Dendritic cell treated with granulocyte-macrophage colony-stimulating factor and Interleukin-4, amounts not matched to agents 40 ng/mL and 50 ng/mL, for 4 days (primary cell): ENCODE results near the gene CLEC4D.
"Not testable (repeated sequence)": the region's sequence is repeated elsewhere in the genome, so short reads cannot be mapped to it uniquely, and the experiment has no call there.

Experiments used
- H3K27ac Mint-ChIP-seq: one replicate; pipeline ENCODE4 v1.8.0; 2022; ENCODE audit warnings: mild to moderate bottlenecking, mixed read lengths
- H3K27me3 Mint-ChIP-seq: one replicate; pipeline ENCODE4 v1.8.0; 2022; ENCODE audit warnings: mild to moderate bottlenecking, mixed read lengths
- H3K36me3 Mint-ChIP-seq: one replicate; pipeline ENCODE4 v1.8.0; 2022; ENCODE audit warnings: low read depth, mixed read lengths
- H3K4me1 Mint-ChIP-seq: one replicate; pipeline ENCODE4 v1.8.0; 2022; ENCODE audit warnings: low read depth, mixed read lengths
- H3K4me3 Mint-ChIP-seq: one replicate; pipeline ENCODE4 v1.8.0; 2022; ENCODE audit warnings: mild to moderate bottlenecking, moderate library complexity, mixed read lengths
- H3K9me3 Mint-ChIP-seq: one replicate; pipeline ENCODE4 v1.8.0; 2022; ENCODE audit warnings: mixed read lengths
- intact Hi-C: fragments of 100-400 bp; cut with micrococcal nuclease; formaldehyde crosslinking; loops from one replicate; pipeline ENCODE4 v1.15.0; 2022

The CLEC4D gene

DNA sequence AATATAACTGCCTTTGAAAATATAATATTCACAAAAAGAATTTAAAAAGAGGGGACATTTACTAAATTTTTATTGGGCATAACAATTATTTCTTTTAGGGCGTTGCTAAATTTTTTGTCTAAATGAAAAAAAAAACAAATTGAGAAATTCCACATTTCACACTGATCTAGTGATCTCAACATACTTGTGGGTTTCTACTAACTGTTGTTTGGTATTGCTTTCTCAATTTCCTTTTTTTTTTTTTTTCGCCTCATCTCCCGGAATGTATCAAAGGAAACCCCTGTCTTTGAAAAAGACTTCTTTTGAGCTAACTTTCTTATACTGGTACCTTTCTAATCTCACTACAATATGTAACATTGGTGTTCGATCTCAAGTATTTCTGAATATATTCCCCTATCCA, at the start of gene CLEC4D:
TSS of gene CLEC4D (plus strand) at position 248 of the 400 bp plus-strand sequence. CDS start 230 bp downstream, outside the sequence.
- Mint-ChIP-seq H3K4me3 (peak within 1 kb of the TSS; percentile 70), H3K27ac (peak within 1 kb of the TSS; percentile 86), H3K4me1 (peaks cover 54% of the 10 kb centered on the region), H3K9me3 (no peaks in the 10 kb centered on the region), H3K36me3 (no peaks in the 10 kb centered on the region), H3K27me3 (no peaks in the 10 kb centered on the region)
- intact Hi-C loops, result no loop called here

DNA sequence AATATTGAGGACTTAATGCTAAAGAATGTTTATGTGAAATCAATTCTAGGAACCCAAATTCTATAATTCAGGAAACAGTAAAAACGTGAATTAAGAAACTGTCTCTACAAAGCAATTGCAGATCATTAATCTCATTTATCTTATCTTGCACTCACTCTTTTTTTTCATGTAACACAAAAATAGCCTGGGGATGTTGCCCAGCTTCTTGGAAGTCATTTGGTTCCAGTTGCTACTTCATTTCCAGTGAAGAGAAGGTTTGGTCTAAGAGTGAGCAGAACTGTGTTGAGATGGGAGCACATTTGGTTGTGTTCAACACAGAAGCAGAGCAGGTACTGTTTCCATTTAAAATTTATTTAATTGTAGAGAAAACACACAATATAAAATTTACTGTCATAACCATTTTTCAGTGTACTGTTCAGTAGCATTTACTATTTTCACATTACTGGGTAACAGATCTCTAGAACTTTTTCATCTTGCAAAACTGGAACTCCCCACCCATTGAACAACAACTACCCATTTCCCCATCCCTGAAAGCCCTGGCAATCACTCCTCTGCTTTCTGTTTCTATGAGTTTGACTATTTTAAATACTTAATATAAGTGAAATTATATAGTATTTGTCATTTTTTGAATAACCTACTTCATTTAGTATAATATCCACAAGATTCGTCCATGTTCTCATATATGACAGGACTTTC, 47.9 kb upstream of the CLEC4D start:
- H3K27ac Mint-ChIP-seq, result peak overlapping the region; percentile 76
- H3K4me1 Mint-ChIP-seq, result peaks cover 8% of the 10 kb centered on the region
- intact Hi-C loops, result no loop called here
- H3K4me3 Mint-ChIP-seq, result no peak overlapping the region
- H3K36me3 Mint-ChIP-seq, result no peaks in the 10 kb centered on the region
- no peaks in the 10 kb centered on the region for H3K27me3 Mint-ChIP-seq
- peaks cover 16% of the 10 kb centered on the region for H3K9me3 Mint-ChIP-seq

DNA sequence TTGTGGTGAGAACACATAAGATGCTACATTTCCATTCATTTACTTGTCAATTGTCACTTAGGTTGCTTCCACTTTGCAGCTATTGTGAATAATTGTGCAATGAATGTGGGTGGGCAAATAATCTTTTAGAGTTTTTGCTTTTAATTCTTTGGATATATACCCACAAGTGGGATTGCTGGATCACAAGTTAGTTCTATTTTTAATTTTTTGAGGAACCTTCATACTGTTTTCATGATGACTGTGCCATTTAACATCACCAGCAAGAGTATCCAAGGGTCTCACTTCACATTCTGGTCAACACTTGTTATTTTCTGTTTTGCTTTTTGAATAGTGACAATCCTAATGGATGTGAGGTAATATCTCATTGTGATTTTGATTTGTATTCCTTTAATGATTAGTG, 47.1 kb upstream of the CLEC4D start:
- peak overlapping the region; percentile 76 for H3K27ac Mint-ChIP-seq
- H3K36me3 Mint-ChIP-seq, result no peaks in the 10 kb centered on the region
- H3K4me1 Mint-ChIP-seq, result peaks cover 8% of the 10 kb centered on the region
- H3K27me3 Mint-ChIP-seq, result no peaks in the 10 kb centered on the region
- intact Hi-C loops, result no loop called here
- peak overlapping the region; percentile 60 for H3K4me3 Mint-ChIP-seq
- H3K9me3 Mint-ChIP-seq, result peaks cover 13% of the 10 kb centered on the region

DNA sequence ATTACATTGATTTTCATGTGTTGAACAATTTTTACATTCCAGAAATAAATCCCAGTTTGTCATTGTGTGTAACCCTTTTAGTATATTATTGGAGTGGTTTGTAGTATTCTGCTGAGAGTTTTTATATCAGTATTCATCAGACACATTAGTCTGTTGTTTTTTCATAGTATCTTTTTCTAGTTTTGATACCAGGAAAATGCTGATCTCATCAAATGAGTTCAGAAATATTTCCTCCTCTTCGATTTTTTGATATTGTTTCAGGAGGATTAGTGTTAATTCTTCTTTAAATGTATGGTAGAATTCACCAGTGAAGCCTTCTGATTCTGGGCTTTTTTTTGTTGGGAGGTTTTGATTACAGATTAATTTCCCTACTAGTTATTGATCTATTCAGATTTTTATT, 42.2 kb upstream of the CLEC4D start:
- Mint-ChIP-seq H3K27me3 (no peaks in the 10 kb centered on the region), H3K4me1 (peaks cover 14% of the 10 kb centered on the region), H3K36me3 (no peaks in the 10 kb centered on the region), H3K27ac (no peak overlapping the region), H3K4me3 (no peak overlapping the region), H3K9me3 (peaks cover 13% of the 10 kb centered on the region)
- intact Hi-C loops, result no loop called here

DNA sequence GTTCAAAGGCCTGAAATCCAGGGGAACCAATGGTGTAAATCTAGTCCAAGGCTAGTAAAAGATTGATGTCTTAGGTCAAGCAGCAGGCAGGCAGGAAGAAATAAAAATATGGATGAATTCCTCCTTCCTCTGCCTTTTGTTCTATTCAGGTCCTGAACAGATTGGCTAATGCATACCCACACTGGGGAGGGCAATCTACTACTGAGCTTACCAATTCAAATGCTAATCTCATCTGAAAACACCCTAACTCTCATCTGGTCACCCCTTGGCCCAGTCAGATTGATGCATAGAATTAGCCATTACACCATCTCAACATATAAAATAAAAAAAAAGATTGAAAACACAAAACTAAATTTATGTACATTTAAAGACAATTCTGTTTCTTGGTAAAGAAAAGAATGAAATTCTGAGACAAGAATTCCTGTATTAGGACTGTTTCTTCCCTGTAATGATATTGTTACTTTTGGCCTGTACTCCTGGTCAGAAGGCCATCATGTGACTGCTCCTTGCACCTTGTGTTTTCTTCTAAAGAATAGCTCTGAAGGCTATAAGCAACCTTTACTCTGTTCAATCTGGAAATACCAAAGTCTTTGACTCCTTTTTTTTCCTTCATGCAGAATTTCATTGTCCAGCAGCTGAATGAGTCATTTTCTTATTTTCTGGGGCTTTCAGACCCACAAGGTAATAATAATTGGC, 37.6 kb upstream of the CLEC4D start:
- intact Hi-C loops, result no loop called here
- H3K27ac Mint-ChIP-seq, result no peak overlapping the region
- H3K36me3 Mint-ChIP-seq, result peaks cover 4% of the 10 kb centered on the region
- H3K9me3 Mint-ChIP-seq, result no peaks in the 10 kb centered on the region
- no peaks in the 10 kb centered on the region for H3K27me3 Mint-ChIP-seq
- no peak overlapping the region for H3K4me3 Mint-ChIP-seq
- H3K4me1 Mint-ChIP-seq, result peaks cover 7% of the 10 kb centered on the region

DNA sequence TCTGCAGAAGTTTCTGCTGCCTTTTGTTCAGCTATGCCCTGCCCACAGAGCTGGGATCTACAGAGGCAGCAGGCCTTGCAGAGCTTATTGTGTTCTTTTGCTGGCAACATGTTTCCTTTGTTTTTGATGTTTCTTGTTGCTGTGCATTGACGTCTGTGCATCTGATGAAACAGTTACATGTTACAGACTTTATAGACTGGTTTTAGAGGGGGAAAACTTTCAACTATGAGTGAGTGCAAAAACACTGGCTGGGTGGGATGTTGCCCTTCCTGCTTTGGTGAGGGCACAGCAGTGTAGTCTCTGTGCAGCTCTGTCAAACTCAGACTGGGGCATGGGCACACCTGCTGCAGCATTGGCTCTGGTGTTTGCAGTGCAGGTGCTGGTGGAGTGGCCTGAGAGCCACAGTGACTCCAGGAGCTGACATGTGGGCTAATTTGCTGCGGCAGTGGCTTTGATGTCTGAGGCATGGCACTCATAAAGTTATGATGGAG, 30.7 kb upstream of the CLEC4D start:
- intact Hi-C loops, result no loop called here
- peaks cover 9% of the 10 kb centered on the region for H3K27me3 Mint-ChIP-seq
- peaks cover 34% of the 10 kb centered on the region for H3K4me1 Mint-ChIP-seq
- H3K27ac Mint-ChIP-seq, result no peak overlapping the region
- no peak overlapping the region for H3K4me3 Mint-ChIP-seq
- peaks cover 2% of the 10 kb centered on the region for H3K36me3 Mint-ChIP-seq
- H3K9me3 Mint-ChIP-seq, result no peaks in the 10 kb centered on the region

DNA sequence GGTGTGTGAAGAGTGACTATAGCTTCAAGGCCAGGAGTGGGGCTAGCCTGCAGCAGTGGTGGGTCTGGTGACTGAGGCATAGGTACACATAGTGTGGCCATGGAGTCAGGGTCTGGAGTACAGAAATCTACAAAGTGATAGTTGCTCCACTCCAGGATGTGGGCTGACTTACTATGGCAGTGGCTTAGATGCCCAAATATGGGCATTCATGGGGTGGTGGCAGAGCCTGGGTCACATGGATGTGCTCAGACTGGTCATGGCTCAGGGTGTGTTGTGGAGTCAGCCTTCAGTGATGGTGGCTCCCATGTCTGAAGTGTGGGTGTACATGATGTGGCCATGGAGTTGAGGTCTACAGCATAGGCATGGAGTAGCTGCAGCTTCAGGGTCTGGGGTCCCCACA, 30.2 kb upstream of the CLEC4D start:
- no peak overlapping the region for H3K27ac Mint-ChIP-seq
- no peak overlapping the region for H3K4me3 Mint-ChIP-seq
- intact Hi-C loops, result no loop called here
- peaks cover 9% of the 10 kb centered on the region for H3K27me3 Mint-ChIP-seq
- H3K4me1 Mint-ChIP-seq, result peaks cover 34% of the 10 kb centered on the region
- peaks cover 3% of the 10 kb centered on the region for H3K9me3 Mint-ChIP-seq
- no peaks in the 10 kb centered on the region for H3K36me3 Mint-ChIP-seq

DNA sequence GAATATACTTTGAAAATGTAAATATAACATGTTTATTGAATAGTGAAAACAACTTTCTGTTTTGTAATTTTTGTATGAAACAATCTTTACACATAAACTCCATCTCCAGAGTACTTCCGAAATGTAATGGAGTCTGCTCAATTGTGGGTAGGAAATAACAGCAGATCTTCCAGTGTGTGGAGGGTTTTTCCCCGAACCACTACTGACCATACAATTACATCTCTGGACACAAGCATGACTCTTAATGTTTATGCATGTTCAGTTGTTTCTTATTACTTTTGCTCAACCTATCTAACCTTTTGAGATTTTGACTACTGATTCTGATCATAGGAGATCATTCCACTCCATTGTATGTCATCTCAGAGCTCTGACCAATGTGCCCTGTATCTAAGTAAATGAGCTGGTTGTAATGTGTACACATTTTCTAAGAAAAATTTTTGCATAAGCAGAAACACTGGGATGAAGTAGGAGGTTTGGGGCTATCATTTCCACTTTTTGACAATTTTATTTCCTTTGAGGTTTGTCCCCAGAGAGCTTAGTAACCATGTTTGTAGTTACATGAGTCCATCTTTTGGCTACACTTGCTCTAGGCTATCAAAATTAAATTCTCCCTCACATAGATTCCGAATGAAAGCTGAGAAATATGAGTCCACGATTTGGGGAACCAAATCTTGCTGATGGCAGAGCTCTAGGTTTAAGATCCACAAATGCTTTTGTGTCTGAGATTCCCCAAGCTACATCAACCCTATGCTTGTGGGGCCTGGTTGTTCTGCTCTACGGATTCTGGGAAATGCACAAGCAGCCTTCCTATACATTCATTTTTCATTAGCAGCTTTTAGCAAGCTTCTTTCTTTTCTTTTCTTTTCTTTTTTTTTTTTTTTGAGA, 21.4 kb upstream of the CLEC4D start:
- Mint-ChIP-seq H3K36me3 (no peaks in the 10 kb centered on the region), H3K27ac (peak overlapping the region; percentile 91), H3K9me3 (peaks cover 10% of the 10 kb centered on the region), H3K4me1 (peaks cover 49% of the 10 kb centered on the region), H3K27me3 (peaks cover 10% of the 10 kb centered on the region), H3K4me3 (peak overlapping the region; percentile 32)
- intact Hi-C loops, result no loop called here

DNA sequence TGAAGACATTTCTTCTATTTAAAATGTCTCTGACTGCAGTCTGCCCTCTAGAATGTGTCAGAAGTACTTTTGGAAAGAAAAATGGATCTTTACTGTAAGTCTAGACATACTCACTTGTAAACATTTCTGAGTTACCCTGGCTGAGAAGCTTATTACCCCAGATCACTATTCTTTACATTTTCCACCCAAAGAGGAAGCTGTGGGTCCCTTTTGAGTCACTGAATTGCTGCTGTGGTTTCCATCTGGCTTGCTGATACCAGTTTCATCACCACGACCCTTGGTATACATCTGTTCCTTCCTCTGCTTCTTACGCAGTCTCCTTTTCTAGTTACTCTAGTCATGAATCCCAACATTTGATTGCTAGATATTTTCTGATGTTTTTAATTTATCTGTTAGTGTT, 20.2 kb upstream of the CLEC4D start:
- H3K27me3 Mint-ChIP-seq, result peaks cover 14% of the 10 kb centered on the region

DNA sequence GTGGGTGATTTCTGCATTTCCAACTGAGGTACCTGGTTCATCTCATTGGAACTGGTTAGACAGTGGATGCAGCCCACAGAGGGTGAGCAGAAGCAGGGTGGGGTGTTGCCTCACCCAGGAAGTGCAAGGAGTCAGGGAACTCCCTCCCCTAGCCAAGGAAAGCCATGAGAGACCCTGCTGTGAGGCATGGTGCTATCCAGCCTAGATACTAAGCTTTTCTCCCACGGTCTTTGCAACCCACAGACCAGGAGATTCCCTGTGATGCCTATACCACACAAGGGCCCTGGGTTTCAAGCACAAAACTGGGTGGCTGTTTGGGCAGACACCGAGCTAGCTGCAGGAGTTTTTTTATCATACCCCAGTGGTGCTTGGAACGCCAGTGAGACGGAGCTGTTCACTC, 17.6 kb upstream of the CLEC4D start:
- peak overlapping the region; percentile 27 for H3K27ac Mint-ChIP-seq
- intact Hi-C loops, H3K9me3 Mint-ChIP-seq, H3K36me3 Mint-ChIP-seq, H3K4me3 Mint-ChIP-seq: not testable (repeated sequence)
- peaks cover 60% of the 10 kb centered on the region for H3K4me1 Mint-ChIP-seq
- H3K27me3 Mint-ChIP-seq, result peaks cover 20% of the 10 kb centered on the region

More for the DNA sequence above, 20.2 kb upstream of the CLEC4D start:
- peaks cover 49% of the 10 kb centered on the region for H3K4me1 Mint-ChIP-seq
- no peak overlapping the region for H3K4me3 Mint-ChIP-seq
- H3K9me3 Mint-ChIP-seq, result peaks cover 7% of the 10 kb centered on the region
- peak overlapping the region; percentile 91 for H3K27ac Mint-ChIP-seq
- intact Hi-C loops, result no loop called here
- H3K36me3 Mint-ChIP-seq, result no peaks in the 10 kb centered on the region

DNA sequence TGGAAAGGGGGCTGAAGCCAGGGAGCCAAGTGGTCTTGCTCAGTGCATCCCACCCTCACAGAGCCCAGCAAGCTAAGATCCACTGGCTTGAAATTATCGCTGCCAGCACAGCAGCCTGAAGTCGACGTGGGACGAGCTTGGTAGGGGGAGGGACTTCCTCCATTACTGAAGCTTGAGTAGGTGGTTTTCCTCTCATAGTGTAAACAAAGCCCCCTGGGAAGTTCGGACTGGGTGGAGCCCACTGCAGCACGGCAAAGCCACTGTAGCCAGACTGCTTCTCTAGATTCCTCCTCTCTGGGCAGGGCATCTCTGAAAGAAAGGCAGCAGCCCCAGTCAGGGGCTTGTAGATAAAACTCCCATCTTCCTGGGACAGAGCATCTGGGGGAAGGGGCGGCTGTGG, 17.2 kb upstream of the CLEC4D start:
- H3K4me3 Mint-ChIP-seq, H3K36me3 Mint-ChIP-seq, intact Hi-C loops, H3K9me3 Mint-ChIP-seq: not testable (repeated sequence)
- H3K27ac Mint-ChIP-seq, result peak overlapping the region; percentile 27
- peaks cover 20% of the 10 kb centered on the region for H3K27me3 Mint-ChIP-seq
- H3K4me1 Mint-ChIP-seq, result peaks cover 58% of the 10 kb centered on the region

DNA sequence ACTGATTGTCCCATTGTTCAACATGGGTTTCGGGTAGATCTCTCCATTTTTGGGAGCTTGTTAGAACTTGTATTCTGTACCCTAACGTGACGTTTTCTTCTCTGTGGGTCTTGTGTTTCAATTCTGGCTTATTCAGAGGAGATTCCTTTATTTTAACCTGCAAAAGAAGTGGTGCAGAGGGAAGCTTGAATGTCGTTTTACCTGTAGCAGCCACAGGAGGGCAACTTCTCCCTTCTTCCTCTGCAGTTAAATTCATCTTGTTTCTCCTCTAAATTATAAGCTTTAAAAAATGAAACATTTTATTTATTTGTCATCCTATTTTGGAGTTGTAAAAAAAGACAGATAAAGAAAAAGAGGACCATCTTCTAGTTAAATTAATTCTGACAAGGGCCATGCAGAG, 13.7 kb upstream of the CLEC4D start:
- intact Hi-C loops, result no loop called here
- no peak overlapping the region for H3K27ac Mint-ChIP-seq
- H3K9me3 Mint-ChIP-seq, result no peaks in the 10 kb centered on the region
- peaks cover 20% of the 10 kb centered on the region for H3K27me3 Mint-ChIP-seq
- H3K4me1 Mint-ChIP-seq, result peaks cover 38% of the 10 kb centered on the region
- H3K4me3 Mint-ChIP-seq, result no peak overlapping the region
- H3K36me3 Mint-ChIP-seq, result no peaks in the 10 kb centered on the region

DNA sequence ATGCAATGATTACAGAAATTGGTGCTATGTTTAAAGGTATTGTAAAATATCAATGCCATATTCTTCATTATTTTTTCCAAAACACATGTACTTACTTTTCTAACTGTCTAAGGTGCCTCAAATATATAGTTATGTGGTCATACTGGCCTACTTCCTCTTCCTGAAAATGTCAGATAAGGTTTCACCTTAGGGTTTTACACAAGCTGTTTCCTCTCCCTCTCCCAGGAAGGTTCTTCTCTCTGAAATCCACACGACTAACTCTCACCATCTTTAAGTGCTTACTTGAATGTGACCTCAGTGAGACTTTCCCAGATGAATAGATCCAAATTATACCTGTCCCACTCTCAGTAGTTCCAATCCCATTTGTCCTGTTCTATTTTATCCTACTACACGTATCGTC, 11.6 kb upstream of the CLEC4D start:
- Mint-ChIP-seq H3K27ac (no peak overlapping the region), H3K4me1 (peaks cover 17% of the 10 kb centered on the region), H3K9me3 (no peaks in the 10 kb centered on the region), H3K4me3 (no peak overlapping the region), H3K27me3 (peaks cover 10% of the 10 kb centered on the region), H3K36me3 (no peaks in the 10 kb centered on the region)
- intact Hi-C loops, result no loop called here

DNA sequence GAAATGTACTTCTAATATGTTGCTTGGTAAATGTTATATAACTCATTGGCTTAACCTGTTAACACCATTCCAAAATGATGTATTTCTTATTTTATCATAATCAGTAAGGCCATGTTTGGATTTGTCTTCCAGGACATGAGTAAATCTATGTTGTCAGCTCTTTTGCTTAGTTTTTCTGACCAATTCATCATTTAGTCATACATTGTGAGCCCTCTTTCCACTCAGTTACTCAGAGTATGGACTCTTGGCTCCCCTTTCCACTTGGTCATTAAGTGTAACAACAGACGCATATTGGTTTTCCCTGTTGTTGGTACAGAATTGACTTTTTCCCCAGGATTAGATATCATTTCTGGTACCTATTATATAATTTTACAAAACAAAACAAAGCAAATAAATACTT, 9.0 kb upstream of the CLEC4D start:
- H3K27ac Mint-ChIP-seq, result no peak overlapping the region
- H3K4me3 Mint-ChIP-seq, result no peak overlapping the region
- H3K27me3 Mint-ChIP-seq, result peaks cover under 1% of the 10 kb centered on the region
- H3K4me1 Mint-ChIP-seq, result peaks cover 34% of the 10 kb centered on the region
- no peaks in the 10 kb centered on the region for H3K36me3 Mint-ChIP-seq
- H3K9me3 Mint-ChIP-seq, result no peaks in the 10 kb centered on the region
- intact Hi-C loops, result no loop called here
